ENCODE measurements around the gene CELF2. TPM values are rescaled to one million over a fixed set of nuclear protein-coding genes. Genes with fewer than 3 reads are reported as not detected.

CELF2 gene
- total and polyA plus RNA-seq, 8 donors = 58.0 to 107 (median 65.9) TPM

DNA sequence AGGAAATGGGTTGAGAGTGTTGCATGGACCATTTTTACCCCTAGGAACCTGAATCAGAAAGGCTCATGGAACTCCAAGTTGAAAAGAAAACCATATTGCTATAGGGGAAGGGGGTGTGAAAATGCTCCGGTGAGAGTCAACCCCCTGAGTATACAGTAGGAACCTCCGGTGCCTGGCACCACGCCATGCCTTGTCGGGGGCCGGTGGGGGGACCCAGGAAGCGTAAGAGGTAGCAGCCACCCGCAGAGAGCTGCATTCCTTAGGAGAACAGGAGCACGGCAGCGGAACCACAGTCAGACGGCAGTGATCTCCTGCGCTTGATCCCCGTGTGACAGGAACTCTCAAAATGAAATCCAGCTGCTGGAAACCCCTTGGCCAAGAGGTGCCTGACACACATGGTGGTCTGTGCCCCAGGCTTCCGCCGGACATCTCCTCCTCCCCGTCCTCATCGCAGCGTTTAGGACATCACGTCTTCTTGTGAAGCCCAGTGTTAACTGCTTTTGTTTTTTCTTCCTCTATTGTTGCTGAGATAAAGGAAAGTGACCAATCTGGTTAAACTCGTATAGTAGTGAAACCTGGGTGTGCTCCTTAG lies 186.8 kb downstream of the CELF2 start:
- DNase-seq (no peak), ATAC-seq (no peak)
- Histone ChIP-seq H3K36me3 (peaks cover 0 to 34% of the 10 kb centered on the region in 2 donors), H3K4me3 (no peak overlapping the region), H3K27ac (no peak overlapping the region), H3K9me3 (no peaks in the 10 kb centered on the region), H3K4me1 (peaks cover 0 to 58% of the 10 kb centered on the region in 2 donors), H3K27me3 (no peaks in the 10 kb centered on the region)
- TF ChIP-seq, protein P1, sequence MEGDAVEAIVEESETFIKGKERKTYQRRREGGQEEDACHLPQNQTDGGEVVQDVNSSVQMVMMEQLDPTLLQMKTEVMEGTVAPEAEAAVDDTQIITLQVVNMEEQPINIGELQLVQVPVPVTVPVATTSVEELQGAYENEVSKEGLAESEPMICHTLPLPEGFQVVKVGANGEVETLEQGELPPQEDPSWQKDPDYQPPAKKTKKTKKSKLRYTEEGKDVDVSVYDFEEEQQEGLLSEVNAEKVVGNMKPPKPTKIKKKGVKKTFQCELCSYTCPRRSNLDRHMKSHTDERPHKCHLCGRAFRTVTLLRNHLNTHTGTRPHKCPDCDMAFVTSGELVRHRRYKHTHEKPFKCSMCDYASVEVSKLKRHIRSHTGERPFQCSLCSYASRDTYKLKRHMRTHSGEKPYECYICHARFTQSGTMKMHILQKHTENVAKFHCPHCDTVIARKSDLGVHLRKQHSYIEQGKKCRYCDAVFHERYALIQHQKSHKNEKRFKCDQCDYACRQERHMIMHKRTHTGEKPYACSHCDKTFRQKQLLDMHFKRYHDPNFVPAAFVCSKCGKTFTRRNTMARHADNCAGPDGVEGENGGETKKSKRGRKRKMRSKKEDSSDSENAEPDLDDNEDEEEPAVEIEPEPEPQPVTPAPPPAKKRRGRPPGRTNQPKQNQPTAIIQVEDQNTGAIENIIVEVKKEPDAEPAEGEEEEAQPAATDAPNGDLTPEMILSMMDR (IDR thresholded peaks at IDR 0.05) = no peak
- intact Hi-C loops (cut with DNase I) = no loop called here

DNA sequence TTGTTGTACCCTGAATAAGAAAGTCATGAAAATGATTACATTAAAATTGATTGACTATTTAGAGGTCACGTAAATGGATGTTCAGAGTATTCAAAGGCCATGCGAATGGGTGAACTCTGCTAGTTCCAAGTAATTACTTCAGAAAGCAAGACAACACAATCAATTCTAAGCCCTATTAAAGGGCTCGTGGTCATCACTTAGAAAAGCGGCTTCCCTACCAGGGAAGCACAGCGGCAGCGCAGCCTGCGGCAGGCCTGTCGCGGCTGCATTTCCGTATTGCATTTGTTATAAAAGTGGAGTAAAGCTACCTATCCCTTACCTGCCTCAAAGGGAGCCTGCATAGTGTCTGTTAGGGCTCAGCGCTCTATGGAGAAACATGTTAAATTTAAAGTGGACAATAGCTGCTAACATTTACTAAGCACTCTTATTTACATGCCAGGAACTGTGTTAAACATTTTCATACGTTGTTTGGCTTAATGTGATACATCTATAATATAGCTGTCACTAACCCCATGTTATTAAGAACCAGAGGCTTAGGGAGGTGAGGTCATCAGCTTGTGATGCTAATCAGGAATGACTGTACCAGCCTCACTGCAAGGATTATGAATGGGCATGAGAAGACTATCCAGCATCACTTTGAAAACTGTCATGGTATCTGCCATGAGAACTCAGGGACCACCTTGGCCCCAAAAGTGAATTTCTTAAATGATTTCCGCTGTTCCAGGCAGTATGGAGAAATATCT lies 187.5 kb downstream of the CELF2 start:
- DNase-seq = no peak
- no peak overlapping the region for H3K27ac ChIP-seq
- intact Hi-C loops (cut with DNase I) = no loop called here
- no peaks in the 10 kb centered on the region for H3K9me3 ChIP-seq
- ATAC-seq = peak; percentile 23
- TF ChIP-seq, protein P1 (IDR thresholded peaks at IDR 0.05) = no peak
- peaks cover 0 to 34% of the 10 kb centered on the region in 2 donors for H3K36me3 ChIP-seq
- no peaks in the 10 kb centered on the region for H3K27me3 ChIP-seq
- no peak overlapping the region for H3K4me3 ChIP-seq
- peaks cover 0 to 63% of the 10 kb centered on the region in 2 donors for H3K4me1 ChIP-seq

DNA sequence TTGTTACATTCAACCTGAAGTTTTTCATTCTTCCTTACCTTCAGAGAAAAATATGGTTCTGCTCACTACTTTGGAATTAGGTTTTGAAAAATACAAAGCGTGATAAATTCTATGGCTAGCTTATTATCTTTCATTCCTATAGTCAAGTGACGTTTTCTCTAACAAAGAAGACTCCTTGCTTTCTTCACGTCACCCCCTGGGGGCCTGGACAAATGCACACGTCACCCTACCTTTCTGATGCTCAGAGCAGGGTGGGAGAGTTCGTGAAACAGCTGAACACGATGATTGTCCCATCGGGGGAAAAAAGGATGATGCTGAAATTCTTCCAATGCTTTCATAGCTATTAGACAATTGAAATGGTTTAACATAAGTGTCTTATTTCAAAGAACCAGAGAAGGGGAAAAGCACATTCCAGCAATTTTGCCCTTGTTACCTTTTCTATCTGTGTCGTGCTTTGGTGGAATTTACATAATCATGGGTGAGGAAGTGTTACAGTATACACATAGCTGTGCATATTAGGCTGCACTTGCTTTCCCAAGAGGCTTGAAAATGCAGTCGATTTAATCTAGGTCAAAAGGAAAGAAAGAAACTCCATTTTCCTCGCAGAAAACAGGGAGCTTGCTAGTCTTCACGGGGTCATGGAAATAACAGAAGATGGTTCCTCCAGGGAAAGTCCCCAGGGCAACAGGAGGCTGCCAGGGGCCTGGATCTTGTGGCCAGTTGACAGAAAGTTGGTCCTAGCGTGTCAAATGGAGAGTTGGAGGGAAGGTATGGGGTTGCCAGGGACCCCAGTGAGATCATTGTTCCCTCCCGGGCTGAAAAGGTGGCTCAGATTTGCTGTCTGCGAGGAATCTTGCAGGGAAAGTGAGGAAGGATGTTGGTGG lies 189.2 kb downstream of the CELF2 start:
- Histone ChIP-seq H3K27me3 (no peaks in the 10 kb centered on the region), H3K4me3 (no peak overlapping the region), H3K27ac (no peak overlapping the region), H3K36me3 (peaks cover 0 to 26% of the 10 kb centered on the region in 2 donors), H3K9me3 (no peaks in the 10 kb centered on the region), H3K4me1 (peaks cover 0 to 61% of the 10 kb centered on the region in 2 donors)
- intact Hi-C loops (cut with DNase I) = no loop called here
- TF ChIP-seq, protein P1 (IDR thresholded peaks at IDR 0.05) = no peak
- ATAC-seq (no peak), DNase-seq (no peak)

DNA sequence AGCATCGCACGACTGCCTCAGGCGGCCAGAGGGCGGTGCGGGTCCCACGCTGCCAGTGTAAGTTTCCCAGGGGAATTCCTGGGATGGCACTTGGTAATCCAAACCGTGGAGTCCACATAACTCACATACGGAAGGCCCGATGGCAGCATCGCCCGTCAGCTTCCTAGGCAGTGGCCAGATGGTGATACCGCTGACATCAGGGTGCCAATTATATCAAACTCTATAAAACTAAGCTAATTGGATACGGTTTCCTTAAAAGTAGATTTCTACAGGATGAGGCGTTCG lies 189.8 kb downstream of the CELF2 start:
- TF ChIP-seq, protein P1 (IDR thresholded peaks at IDR 0.05) = no peak
- Histone ChIP-seq H3K36me3 (peaks cover 0 to 26% of the 10 kb centered on the region in 2 donors), H3K27me3 (no peaks in the 10 kb centered on the region), H3K27ac (no peak overlapping the region), H3K4me1 (peaks cover 0 to 65% of the 10 kb centered on the region in 2 donors), H3K4me3 (no peak overlapping the region), H3K9me3 (no peaks in the 10 kb centered on the region)
- ATAC-seq (no peak), DNase-seq (no peak)
- intact Hi-C loops (cut with DNase I) = no loop called here

DNA sequence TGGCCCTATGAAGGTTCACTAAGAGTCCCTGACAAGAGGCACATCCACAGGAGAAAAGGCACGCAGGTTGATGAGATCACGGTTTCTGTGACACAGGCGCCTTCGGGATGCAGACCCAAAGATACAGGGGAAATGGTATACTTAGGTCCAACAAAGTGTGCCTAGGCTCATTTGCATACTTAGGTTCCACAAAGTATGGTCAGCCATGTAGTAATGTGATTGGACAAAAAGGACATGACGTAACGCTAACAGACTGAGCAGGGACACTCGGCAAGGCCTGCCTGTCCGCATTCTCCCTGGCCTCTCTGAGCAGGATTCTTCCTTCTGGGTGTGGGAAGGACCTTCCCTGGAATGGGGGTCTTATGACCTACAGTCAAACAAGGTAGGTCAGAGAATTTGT lies 190.6 kb downstream of the CELF2 start:
- ATAC-seq (no peak), DNase-seq (no peak)
- intact Hi-C loops (cut with DNase I) = no loop called here
- peaks cover 0 to 71% of the 10 kb centered on the region in 2 donors for H3K4me1 ChIP-seq
- H3K27me3 ChIP-seq = no peaks in the 10 kb centered on the region
- no peak overlapping the region for H3K4me3 ChIP-seq
- H3K9me3 ChIP-seq = no peaks in the 10 kb centered on the region
- peaks cover 0 to 25% of the 10 kb centered on the region in 2 donors for H3K36me3 ChIP-seq
- TF ChIP-seq, protein P1 (IDR thresholded peaks at IDR 0.05) = no peak
- H3K27ac ChIP-seq = no peak overlapping the region

All from left lung (tissue), 10 donors.